ENCODE data around the gene PCDH15.

Gene PCDH15

GRCh38 chr10:54091237-54091636 lies 709.8 kb downstream of the PCDH15 start:
- Histone ChIP-seq H3K36me3 (ENCODE audit: low read length) (no peaks in the 10 kb centered on the region), H2AFZ (ENCODE audit: low read depth, low read length, severe bottlenecking) (no peak overlapping the region), H3K4me3 (ENCODE audit: insufficient read depth, low read length, poor library complexity, severe bottlenecking) (no peak overlapping the region), H3K9ac (ENCODE audit: low read length) (no peak overlapping the region), H3F3A (ENCODE audit: insufficient read depth) (no peaks in the 10 kb centered on the region), H3K79me2 (ENCODE audit: insufficient read depth, low read length) (no peaks in the 10 kb centered on the region), H3K9me3 (ENCODE audit: insufficient read depth, low read length) (no peaks in the 10 kb centered on the region), H3K27me3 (ENCODE audit: low read length) (no peaks in the 10 kb centered on the region), H3K27ac (ENCODE audit: low read depth, low read length) (no peak overlapping the region), H3K4me2 (ENCODE audit: low read depth, low read length, poor library complexity, severe bottlenecking) (no peak overlapping the region), H4K20me1 (ENCODE audit: low read depth, low read length) (no peaks in the 10 kb centered on the region), H3K9me2 (replicated peaks; ENCODE audit: insufficient read depth, low read length) (no peaks in the 10 kb centered on the region)
- TF ChIP-seq EZH2phosphoT487 (conservative IDR thresholded peaks at IDR 0.05; ENCODE audit: low read length) (no peak), CTCF (IDR thresholded peaks at IDR 0.05; ENCODE audit: insufficient read depth, low read length, poor library complexity, severe bottlenecking) (no peak)

DNA sequence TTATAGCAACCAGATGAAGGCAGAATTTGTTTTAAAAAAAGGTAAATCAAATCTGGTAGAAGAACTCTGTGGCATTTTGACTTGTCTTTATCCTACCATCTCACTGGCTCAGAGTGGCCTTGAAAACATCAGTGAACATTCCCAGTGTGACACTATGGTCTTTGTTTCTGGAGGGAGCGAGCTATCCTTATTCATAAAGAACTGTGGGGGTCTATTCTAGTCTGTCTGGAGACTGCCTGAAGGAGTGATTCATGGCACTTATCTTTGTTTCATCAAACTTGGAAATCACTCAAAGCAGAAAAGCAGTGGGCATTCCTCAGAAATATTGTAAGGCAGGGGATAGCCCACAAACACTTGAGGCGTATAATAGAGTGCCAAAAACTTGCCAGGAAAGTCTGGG lies 719.1 kb downstream of the PCDH15 start:
- H4K20me1 ChIP-seq (ENCODE audit: low read depth, low read length), result no peaks in the 10 kb centered on the region
- H3K9me2 ChIP-seq (replicated peaks; ENCODE audit: insufficient read depth, low read length), result no peaks in the 10 kb centered on the region
- TF ChIP-seq CTCF (IDR thresholded peaks at IDR 0.05; ENCODE audit: insufficient read depth, low read length, poor library complexity, severe bottlenecking) (no peak), EZH2phosphoT487 (conservative IDR thresholded peaks at IDR 0.05; ENCODE audit: low read length) (no peak)
- no peaks in the 10 kb centered on the region for H3K79me2 ChIP-seq (ENCODE audit: insufficient read depth, low read length)
- H3K27ac ChIP-seq (ENCODE audit: low read depth, low read length), result no peak overlapping the region
- no peaks in the 10 kb centered on the region for H3K27me3 ChIP-seq (ENCODE audit: low read length)
- H3K4me2 ChIP-seq (ENCODE audit: low read depth, low read length, poor library complexity, severe bottlenecking), result no peak overlapping the region
- no peaks in the 10 kb centered on the region for H3K36me3 ChIP-seq (ENCODE audit: low read length)
- no peak overlapping the region for H3K4me3 ChIP-seq (ENCODE audit: insufficient read depth, low read length, poor library complexity, severe bottlenecking)
- no peak overlapping the region for H3K9ac ChIP-seq (ENCODE audit: low read length)
- no peaks in the 10 kb centered on the region for H3F3A ChIP-seq (ENCODE audit: insufficient read depth)
- H3K9me3 ChIP-seq (ENCODE audit: insufficient read depth, low read length), result no peaks in the 10 kb centered on the region
- H2AFZ ChIP-seq (ENCODE audit: low read depth, low read length, severe bottlenecking), result no peak overlapping the region

DNA sequence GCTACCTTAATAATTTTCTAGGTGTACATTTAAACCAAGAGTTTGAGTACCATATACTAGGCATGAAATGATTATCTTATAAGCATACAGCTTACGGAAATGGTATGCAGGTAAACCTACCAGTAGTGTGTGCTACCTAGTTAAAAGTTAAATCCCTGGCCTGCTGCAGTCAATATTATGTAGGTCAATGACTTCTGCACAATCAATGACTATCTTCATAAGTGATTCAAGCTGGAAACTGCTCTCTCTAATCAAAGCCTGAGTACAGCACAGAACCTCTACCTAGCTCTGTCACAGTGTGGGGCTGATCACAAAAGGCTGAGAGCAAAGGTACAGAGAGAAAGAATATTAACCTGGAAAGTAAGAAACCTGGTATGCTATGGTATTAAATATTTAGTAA lies 733.7 kb downstream of the PCDH15 start:
- Histone ChIP-seq H3K36me3 (ENCODE audit: low read length) (no peaks in the 10 kb centered on the region), H3F3A (ENCODE audit: insufficient read depth) (no peaks in the 10 kb centered on the region), H3K79me2 (ENCODE audit: insufficient read depth, low read length) (no peaks in the 10 kb centered on the region), H3K4me3 (ENCODE audit: insufficient read depth, low read length, poor library complexity, severe bottlenecking) (no peak overlapping the region), H3K9me3 (ENCODE audit: insufficient read depth, low read length) (no peaks in the 10 kb centered on the region), H3K27me3 (ENCODE audit: low read length) (no peaks in the 10 kb centered on the region), H3K9me2 (replicated peaks; ENCODE audit: insufficient read depth, low read length) (no peaks in the 10 kb centered on the region), H3K27ac (ENCODE audit: low read depth, low read length) (no peak overlapping the region), H4K20me1 (ENCODE audit: low read depth, low read length) (no peaks in the 10 kb centered on the region), H3K9ac (ENCODE audit: low read length) (no peak overlapping the region), H2AFZ (ENCODE audit: low read depth, low read length, severe bottlenecking) (no peak overlapping the region), H3K4me2 (ENCODE audit: low read depth, low read length, poor library complexity, severe bottlenecking) (no peak overlapping the region)
- no peak for TF ChIP-seq CTCF (IDR thresholded peaks at IDR 0.05; ENCODE audit: insufficient read depth, low read length, poor library complexity, severe bottlenecking)
- TF ChIP-seq EZH2phosphoT487 (conservative IDR thresholded peaks at IDR 0.05; ENCODE audit: low read length), result no peak

DNA sequence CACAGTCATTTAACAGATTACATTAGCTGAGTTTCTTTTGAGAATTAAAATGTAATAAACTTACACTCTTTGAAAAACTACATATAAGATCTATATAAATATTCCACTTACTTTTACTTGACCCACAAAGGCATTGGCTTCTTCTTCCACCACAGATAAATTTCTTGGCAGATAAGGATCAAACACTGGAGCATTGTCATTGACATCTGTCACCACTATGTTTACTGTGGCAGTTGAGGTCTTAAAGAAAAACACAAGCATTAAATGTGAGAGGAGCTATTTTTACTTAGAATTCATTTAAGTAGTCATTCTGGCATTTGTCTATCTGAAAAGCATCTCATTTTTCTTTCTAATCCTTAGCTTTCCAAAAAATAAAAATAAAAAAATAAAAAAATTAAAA lies 734.4 kb downstream of the PCDH15 start:
- H3F3A ChIP-seq (ENCODE audit: insufficient read depth), result no peaks in the 10 kb centered on the region
- no peak overlapping the region for H3K4me3 ChIP-seq (ENCODE audit: insufficient read depth, low read length, poor library complexity, severe bottlenecking)
- no peaks in the 10 kb centered on the region for H3K9me3 ChIP-seq (ENCODE audit: insufficient read depth, low read length)
- no peaks in the 10 kb centered on the region for H3K36me3 ChIP-seq (ENCODE audit: low read length)
- H3K27ac ChIP-seq (ENCODE audit: low read depth, low read length), result no peak overlapping the region
- no peak overlapping the region for H2AFZ ChIP-seq (ENCODE audit: low read depth, low read length, severe bottlenecking)
- no peaks in the 10 kb centered on the region for H3K9me2 ChIP-seq (replicated peaks; ENCODE audit: insufficient read depth, low read length)
- H3K4me2 ChIP-seq (ENCODE audit: low read depth, low read length, poor library complexity, severe bottlenecking), result no peak overlapping the region
- no peak overlapping the region for H3K9ac ChIP-seq (ENCODE audit: low read length)
- no peaks in the 10 kb centered on the region for H4K20me1 ChIP-seq (ENCODE audit: low read depth, low read length)
- H3K27me3 ChIP-seq (ENCODE audit: low read length), result no peaks in the 10 kb centered on the region
- TF ChIP-seq EZH2phosphoT487 (conservative IDR thresholded peaks at IDR 0.05; ENCODE audit: low read length) (no peak), CTCF (IDR thresholded peaks at IDR 0.05; ENCODE audit: insufficient read depth, low read length, poor library complexity, severe bottlenecking) (no peak)
- no peaks in the 10 kb centered on the region for H3K79me2 ChIP-seq (ENCODE audit: insufficient read depth, low read length)
